ENCODE measurements around the gene GMEB2.
"Not testable (repeated sequence)": the region's sequence is repeated elsewhere in the genome, so short reads cannot be mapped to it uniquely, and the experiment has no call there.

Gene GMEB2

GRCh38 chr20:63572788-63573646, 53.9 kb downstream of the GMEB2 start:
- DNase-seq (ENCODE audit: low read depth, low spot score), result no peak

- DNase-seq (ENCODE audit: low read depth, low spot score), result no peak
These were observed 54.7 kb downstream of the GMEB2 start for GRCh38 chr20:63572071-63572787.

GRCh38 chr20:63571087-63571478, 55.8 kb downstream of the GMEB2 start:
- not testable (repeated sequence) for DNase-seq (ENCODE audit: low read depth, low spot score)

- no peak for DNase-seq (ENCODE audit: low read depth, low spot score)
These were observed 56.4 kb downstream of the GMEB2 start for GRCh38 chr20:63570281-63571086.

- no peak for DNase-seq (ENCODE audit: low read depth, low spot score)
These were observed 57.6 kb downstream of the GMEB2 start for GRCh38 chr20:63568986-63569949.

- no peak for DNase-seq (ENCODE audit: low read depth, low spot score)
These were observed 58.5 kb downstream of the GMEB2 start for GRCh38 chr20:63568170-63568981.

GRCh38 chr20:63567386-63568169, 59.3 kb downstream of the GMEB2 start:
- DNase-seq (ENCODE audit: low read depth, low spot score), result no peak

- no peak for DNase-seq (ENCODE audit: low read depth, low spot score)
These were observed 59.8 kb downstream of the GMEB2 start for GRCh38 chr20:63567136-63567385.

GRCh38 chr20:63566395-63567135, 60.3 kb downstream of the GMEB2 start:
- DNase-seq (ENCODE audit: low read depth, low spot score), result no peak

- no peak for DNase-seq (ENCODE audit: low read depth, low spot score)
These were observed 61.1 kb downstream of the GMEB2 start for GRCh38 chr20:63565699-63566335.

GRCh38 chr20:63565021-63565698, 61.7 kb downstream of the GMEB2 start:
- no peak for DNase-seq (ENCODE audit: low read depth, low spot score)

- no peak for DNase-seq (ENCODE audit: low read depth, low spot score)
These were observed 62.7 kb downstream of the GMEB2 start for GRCh38 chr20:63564036-63564810.

- no peak for DNase-seq (ENCODE audit: low read depth, low spot score)
These were observed 63.5 kb downstream of the GMEB2 start for GRCh38 chr20:63563225-63563935.

- no peak for DNase-seq (ENCODE audit: low read depth, low spot score)
These were observed 64.3 kb downstream of the GMEB2 start for GRCh38 chr20:63562461-63563224.

- no peak for DNase-seq (ENCODE audit: low read depth, low spot score)
These were observed 65.1 kb downstream of the GMEB2 start for GRCh38 chr20:63561624-63562396.

All from smooth muscle cell of the brain vasculature (primary cell).